GM19239 (cell line): ENCODE data around the gene NEURL1B.

Experiments
- DNase-seq: peaks from one replicate; pipeline ENCODE4 v3.0.0; 2011; ENCODE audit warnings: low spot score; ENCODE audit not compliant: insufficient read length
- FAIRE-seq: peaks from 2 replicates; lab custom pipeline; 2011; peaks lifted over from hg19 to GRCh38; lab: Jason Lieb, UNC

Gene NEURL1B

DNA sequence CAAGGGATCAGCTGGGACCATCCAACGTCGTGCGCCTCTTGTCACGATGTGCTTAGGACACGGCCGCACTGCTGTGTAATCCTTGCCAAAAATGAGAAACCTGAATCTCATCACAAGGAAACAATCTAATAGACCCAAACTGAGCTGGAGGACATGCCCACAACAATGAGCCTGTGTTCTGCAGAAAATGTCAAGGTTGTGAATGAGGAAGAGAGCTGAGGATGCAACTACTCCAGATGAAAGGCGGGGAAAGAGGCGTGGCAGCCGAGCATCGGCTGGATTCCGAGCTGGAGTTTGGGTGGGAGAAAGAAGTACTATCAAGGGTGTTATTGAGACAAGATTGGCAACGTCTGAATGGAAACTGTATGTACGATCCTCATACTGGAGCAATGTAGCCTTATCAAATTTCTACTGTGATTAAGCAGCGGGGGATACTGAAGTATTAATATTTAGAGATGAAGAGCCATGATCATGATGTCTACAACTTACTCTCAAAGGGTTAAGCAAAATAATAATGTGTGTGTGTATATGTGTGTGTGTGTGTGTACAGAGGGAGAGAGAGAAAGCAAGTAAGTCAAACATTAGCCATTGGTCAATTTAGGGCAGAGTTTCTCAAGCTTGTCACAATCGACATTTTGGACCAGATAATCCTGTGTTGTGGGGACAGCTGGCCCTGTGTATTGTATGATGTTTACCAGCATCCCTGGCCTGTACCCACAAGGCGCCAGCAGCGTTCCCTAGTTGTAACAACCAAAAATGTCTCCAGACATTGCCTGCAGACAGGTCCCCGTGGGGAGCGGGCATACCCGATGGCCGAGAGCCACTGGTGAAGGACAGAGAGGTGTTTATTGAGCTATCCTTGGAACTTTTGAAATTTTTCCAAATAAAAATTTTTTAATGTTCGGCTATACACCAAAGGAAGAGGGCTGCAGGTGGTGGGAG is 83.5 kb downstream of the NEURL1B start:
- DNase-seq (no peak), FAIRE-seq (no peak)

DNA sequence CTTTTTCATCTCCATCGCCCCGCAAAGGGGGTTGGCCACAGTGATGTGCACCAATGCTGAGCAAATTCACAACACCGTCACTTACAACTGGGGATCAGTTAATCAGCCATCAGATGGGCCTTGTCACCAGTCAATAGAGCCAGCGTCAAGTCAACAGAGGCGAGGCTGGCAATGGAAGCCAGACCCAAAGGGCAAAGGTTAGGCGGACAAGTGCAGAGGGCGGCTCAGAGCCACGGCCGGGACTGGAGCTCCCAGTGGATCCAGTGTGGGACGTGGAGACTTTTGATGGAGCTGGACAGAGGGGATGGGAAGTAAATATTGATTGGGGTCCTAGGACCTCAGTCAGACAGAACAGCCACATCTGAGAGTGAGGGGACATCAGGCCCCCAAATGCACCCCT is 84.2 kb downstream of the NEURL1B start:
- FAIRE-seq (no peak), DNase-seq (no peak)

DNA sequence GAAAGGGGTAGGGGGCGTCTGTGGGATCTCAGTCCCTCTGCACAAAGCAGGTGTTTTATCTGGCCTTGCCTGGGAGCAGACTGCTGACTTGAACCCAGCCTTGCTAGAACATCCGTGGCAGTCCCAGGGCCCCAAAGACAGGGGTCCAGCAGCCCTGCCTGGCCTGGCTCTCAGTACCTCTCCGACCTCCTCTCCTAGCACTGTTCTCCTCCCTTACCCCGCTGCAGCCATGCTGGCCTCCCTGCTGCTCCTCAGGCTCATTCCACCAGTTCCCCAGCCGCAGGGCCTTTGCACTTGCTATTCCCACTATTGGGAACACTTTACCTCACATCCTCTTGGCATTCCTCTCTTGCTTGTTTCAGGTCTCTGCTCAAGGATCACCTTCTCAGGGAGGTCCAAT is 84.7 kb downstream of the NEURL1B start:
- FAIRE-seq = no peak
- DNase-seq = no peak

DNA sequence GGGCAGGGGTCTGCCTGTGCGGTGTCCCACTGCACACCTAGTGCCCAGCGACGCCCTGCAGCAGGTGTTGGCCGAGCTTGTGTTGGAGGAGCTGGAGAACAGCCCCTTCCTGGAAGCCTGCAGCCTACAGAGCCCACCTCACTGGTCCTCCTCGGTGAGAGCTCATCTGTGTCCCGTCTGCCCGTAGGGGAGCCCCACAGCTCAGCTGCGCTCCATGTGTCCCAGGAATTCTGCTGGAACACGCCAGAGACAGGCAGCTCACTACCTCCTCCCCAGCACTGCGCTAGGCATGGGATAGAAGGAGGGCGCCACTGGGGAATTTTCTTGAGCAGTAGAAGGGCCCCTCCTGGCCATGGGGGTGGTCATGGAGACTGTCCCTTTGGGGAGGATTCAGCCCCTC is 85.9 kb downstream of the NEURL1B start:
- no peak for FAIRE-seq
- DNase-seq = no peak

DNA sequence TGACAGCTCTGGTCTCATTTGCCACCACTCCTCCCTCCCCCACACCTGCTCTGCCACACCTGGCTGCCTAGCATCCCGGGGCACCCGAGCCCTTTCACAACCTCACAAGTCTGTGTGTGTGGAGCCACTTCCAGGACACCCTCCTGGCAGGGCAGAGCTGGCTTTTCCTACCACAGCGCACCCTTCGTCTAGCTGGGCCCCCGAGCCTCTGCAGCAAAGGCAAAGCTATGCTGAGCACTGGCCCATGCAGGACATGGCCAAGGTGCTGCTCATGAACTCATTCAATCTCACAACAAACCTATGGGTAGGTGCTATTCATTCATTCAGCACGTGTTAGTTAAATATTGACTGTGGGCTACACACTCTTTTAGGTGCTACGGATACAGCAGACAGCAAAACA is 86.5 kb downstream of the NEURL1B start:
- FAIRE-seq (no peak), DNase-seq (no peak)

DNA sequence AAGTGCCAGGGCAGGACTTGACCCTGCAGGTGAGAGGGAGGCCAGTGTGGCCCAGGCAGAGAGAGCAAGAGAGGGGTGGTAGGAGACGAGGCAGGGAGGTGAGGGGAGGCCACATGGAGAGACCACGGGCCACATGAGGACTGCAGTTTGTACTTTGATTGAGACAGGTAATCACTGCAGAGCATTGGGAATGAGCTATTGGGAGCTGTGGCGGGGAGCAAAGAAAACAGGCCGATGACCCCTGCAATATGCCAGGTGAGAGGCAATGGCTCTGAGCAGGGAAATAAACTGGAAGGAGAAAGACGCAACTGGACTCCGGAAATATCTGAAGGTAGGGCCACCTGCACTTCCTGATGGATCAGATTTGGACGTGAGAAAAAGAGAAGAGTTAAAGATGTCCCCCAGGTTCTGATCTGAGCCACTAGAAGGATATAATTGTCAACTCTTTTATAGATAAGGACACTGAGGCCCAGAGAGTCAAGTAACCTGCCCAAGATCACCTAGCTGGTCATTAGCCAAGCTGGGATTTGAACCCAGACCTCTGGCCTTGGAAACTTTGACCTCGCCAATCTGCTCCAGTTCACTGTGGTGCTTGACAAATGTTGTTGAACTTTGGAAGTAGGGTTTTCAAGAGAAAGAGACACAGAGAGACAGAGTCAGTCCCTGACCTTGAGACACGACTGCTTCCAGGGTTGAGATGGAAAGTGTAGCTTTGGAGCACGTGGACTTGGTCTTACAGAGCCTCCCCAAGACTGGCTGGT is 87.6 kb downstream of the NEURL1B start:
- DNase-seq = no peak
- FAIRE-seq = no peak

DNA sequence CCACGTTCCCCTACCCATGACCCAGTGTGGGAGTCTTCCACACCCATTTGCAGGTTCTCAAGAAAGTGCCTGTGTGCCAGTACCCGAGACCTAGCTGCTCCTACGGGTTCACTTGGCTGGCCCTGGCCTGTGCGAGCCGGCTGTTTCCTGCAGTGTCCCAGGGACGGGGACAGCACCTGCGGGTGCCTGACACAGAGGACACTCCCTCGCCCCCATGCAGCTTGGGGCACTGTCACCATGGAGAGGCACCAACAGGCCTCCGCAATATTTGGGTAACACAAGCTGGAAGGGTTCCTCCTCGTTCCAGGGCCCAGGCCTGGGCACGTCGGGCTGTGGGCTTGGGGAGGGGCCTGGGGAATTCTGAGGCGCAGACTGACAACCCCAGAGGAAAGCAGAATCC is 88.5 kb downstream of the NEURL1B start:
- no peak for FAIRE-seq
- no peak for DNase-seq

DNA sequence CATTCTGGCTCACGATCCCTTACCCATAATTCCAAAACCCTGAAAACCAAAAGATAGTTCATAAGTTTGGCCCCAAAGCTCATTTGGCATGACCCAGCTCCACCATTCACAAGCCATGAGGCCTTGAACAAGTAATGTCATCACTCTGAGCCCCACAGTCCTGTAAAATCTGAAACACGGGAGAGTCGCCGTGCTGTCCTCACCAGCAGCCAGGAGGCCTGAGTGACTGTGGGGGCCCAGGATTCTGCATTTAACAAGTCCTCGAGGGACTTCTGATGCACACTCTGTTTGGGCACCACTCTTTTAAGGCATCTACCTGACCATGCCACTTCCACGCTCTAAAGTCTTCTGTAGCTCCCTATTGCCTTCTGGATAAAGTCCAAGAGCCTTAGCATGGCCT is 89.2 kb downstream of the NEURL1B start:
- no peak for DNase-seq
- no peak for FAIRE-seq

DNA sequence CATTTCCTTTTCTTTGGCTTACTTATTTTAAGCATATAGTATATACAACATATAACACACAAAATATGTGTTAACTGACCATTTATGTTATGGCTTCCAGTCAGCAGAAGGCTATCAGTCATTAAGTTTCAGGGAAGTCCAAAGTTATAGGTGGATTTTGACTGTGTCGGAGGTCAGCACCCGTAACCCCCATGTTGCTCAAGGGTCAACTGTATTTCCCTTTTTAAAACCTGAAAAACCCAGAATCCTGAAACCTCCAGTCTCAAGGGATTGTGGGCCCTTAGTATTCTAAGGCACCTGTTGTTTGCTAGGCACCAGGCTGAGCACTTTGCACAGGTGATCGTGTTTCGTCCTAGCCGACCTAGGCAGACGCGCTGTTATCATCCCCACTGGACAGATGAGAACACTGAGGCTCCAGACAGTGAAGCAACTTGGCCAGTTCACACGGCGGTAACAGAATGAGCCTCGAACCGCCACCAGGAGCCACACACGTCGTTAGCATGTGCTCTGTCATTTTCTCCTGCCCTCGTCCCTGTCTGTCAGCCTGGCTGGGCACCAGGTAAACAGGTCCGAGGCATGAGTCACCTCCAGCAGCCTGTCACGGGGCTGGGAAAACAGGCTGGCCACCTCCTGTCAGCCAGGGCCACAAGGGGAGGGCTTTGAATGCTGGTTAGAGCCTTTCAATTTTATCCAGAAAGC is 90.1 kb downstream of the NEURL1B start:
- DNase-seq = no peak

DNA sequence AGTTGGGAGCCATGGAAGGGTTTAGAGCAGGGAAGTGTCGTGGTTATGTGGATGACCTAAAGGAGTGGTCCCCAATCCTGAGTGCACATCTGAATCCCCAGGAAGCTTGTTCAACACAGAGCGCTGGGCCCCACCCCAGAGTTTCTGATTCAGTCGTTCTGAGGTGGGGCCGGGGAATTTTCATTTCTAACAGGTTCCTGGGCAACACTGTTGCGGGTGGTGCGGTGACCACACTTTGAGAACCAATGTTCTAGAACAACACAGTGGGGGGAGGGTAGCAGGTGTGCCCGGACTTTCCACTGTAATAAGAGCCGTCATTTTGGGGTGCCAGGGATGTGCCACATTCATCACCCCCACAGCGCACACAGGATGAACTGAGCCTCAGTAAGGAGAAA is 90.6 kb downstream of the NEURL1B start:
- DNase-seq (no peak), FAIRE-seq (no peak)

More for the DNA sequence above, 90.1 kb downstream of the NEURL1B start:
- no peak for FAIRE-seq

DNA sequence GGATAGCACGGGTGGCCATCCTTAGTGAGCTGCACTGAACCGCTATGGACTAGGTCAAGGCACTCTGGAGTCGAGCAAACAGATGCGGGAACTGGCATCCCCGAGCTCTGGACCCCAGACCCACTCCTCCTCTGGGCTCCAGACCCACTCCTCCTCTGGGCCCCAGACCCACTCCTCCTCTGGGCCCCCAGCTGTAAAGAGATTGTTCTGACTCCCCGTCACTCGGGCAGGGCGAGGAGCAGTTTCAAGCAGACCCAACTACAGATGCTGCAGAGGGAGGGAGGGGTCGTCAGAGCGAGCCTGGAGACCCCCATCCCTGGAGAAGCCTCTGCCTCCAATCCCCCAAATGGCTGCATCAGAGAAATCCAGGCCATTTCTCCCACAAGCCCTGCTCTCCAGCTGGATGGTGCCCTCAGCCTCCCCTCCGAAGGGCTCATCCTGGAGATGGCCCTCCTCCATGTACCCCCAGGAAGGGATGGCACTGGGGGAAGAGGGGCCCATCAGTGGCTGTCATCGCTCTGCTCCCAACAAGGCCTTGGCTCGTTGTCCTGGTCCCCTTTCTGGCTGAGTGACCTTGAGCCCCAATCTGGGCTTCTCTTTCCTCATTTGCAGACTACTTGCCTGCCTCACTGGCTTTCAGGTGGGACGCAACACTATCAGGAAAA is 91.3 kb downstream of the NEURL1B start:
- DNase-seq = no peak
- no peak for FAIRE-seq

DNA sequence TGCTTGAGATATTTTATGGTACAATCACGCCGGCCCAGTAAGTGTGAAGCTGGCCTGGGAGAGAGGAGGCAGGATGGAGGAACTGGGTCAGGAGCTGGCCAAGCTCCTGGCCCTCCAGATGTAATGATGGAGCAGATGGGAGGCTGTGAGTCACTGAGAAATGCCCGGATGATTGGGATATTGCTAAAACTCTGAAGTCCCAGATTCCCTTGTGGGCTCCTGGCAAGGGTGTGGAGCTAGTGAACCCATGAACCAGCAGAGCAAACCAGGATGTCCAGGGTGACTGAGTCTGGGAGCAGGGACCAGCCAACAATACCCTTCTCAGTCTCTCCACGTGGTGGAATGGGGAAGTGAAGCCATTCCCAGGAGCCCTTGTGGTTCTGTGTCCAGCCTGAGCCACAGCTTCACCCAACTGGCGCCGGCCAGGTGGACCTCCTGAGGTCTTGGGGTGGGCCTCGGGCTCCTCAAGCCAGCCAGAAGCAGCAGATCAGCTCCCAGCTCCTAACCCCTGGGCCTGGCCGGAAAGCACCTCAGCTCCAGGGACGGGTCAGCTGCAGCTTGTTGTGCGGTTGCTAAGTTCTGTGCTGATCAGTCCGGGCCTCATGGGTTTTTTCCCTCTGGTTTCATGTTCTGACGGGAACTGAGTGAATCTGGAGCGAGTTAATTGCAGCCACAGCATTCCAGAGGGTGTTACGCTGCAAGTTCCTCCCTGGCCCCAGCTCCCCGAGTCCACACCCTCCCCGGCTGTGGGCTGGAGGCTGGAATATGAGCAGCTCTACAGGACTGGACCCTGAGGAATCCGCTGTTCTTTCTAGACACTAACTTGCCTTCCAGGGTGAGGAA is 92.3 kb downstream of the NEURL1B start:
- FAIRE-seq (no peak), DNase-seq (no peak)

DNA sequence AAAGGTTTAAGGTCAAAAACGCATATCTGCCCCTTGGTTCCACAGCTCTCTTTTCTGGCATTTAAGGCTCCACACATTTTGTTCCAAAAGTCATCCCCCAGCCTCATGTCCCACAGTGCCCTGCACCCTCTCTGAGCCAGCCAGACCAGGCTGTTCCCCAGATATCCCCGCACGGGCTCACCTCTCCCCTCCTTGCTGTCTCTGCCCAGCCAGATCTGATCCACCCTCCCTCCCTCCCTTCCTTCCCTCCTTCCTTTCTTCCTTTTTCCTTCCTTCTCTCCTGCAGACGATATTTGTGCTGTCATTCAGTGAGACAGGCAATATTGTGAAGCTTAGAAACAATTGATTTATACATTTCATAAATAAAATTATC is 92.9 kb downstream of the NEURL1B start:
- DNase-seq (no peak), FAIRE-seq (no peak)

DNA sequence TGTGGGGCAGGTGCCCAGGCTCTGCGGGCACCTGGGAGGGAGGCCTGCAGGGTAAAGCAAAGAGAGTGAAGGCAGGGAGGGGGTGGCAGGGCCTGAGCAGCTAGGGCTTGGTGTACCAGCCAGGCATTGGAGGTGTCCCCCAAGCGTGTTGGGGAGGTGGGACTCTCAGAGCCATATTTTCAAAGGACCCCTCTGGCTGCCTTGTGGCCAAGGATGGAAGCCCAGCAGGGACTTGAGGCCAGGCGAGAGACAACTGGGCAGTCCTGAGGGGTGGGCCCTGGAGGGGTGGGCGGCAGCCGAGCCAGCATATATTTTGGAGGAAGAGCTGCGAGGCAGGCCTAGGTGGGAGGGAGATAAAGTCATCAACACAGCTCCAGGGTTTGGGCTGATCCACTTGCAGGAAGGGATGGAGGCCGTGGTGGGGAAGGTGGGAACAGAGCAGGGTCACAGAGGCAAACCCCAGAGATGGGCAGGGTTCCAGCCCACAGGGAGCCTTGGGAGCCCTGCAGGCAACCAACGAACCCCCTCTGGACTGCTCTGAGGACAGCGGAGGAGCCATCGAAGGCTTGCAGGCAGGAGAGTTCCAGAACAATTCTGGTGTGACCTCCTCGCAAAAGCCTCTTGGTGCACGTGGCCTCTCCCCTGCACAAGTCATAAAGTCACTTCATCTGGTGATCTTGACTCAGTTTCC is 94.2 kb downstream of the NEURL1B start:
- FAIRE-seq = no peak
- DNase-seq = no peak

DNA sequence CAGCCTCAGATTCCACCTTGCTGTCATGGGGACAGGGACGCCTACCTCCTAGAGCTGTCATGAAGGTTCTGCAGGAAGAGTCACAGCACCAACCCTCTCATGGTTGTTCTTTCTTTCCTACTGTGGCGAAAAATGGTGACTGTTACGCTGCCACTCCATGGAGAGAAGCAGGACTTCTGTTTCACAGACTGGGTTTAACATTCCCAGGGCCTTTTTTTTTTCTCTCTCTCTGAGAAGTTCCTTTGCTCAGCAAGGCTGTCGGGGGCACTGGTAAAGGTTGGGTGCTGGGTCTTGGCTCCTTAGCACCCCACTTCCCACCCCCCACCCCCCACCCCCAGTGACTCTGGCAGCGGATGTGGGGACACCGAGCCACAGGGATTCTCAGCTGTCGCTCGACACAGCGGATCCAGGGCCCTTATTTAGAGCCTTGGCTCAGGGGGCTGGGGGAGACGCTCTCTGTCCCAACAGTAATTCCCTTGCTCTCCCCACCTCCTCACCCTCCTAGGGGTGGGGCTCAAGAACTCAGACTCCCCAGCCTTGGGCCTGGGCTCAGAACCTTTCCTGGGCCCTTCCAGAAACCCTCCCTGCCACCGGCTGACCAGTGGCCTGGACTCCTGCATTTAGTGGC is 95.6 kb downstream of the NEURL1B start:
- DNase-seq = no peak
- no peak for FAIRE-seq

DNA sequence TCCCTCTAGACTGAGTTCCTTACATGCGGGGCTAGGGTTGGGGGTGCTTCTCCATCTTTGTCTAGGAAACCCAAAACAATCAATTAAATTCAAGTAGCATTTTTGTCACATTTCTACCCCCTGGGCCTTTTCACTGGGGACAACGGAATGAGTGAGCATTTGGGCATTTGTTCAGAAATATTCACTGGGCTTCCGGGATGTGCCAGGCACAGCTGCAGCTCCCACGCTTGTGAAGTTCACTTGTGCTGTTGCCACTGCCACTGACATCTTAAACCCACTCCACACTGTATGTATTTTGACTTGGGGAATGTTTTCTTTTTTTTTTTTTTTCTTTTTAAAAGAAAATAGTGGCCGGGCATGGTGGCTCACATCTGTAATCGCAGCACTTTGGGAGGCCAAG is 98.3 kb downstream of the NEURL1B start:
- no peak for FAIRE-seq
- DNase-seq = no peak

DNA sequence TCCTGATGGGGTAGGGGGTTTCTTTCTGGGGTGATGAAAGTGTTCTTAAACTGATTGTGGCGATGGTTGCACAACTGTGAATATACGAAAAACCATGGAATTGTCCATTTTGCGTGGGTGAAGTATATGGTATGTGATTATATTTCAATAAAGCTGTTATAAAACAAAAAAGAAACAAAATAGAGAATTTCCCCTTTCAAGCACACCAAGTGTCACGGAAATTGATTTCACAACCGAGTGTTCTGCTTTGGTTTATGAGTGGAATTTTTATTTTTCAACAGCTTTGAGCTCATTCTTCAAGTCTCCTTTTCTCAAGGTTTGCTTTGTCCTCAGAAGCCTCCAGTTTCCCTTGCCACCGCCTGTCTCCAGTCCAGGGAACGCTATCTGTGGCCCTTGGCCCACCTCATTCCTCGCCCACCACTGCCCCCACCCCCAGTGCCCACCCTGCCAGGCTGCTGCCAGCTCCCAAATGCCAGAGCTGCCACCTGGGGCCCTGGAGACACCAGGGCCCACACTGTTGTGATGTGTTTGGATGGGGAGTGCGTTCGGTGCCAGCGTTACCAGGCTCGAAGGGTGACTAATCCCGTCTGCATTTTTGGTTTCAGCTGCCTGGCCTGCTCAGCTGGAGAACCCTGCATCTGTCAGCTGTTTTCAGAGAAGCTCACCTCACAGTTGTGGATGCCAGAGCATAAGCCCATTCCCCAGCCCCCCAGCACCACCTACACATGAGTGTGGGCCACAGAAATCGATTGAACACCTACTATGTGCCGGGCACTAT is 99.6 kb downstream of the NEURL1B start:
- DNase-seq (no peak), FAIRE-seq (no peak)
